Activated B cell treated with CpG ODN at 0.5 μM for 24 hours (primary cell): ENCODE measurements around the gene EPHA6. TPM values are rescaled to one million over a fixed set of nuclear protein-coding genes. Genes with fewer than 3 reads are reported as not detected.
"Not testable (repeated sequence)": the region's sequence is repeated elsewhere in the genome, so short reads cannot be mapped to it uniquely, and the experiment has no call there.

Experiments
- ATAC-seq: fragments of 200-7000 bp; cut with Tn5 transposase; one replicate; pipeline ENCODE4 v1.10.0; 2021; ENCODE audit warnings: low read depth, mild to moderate bottlenecking, moderate library complexity
- CTCF ChIA-PET: fragments of 350-600 bp; sonication (Branson Sonifier 250); formaldehyde crosslinking; loops from one replicate; lab custom pipeline; 2021; ENCODE audit warnings: antibody characterized with exemption; lab: Charles Lee
- POLR2A ChIA-PET: fragments of 350-600 bp; sonication (Branson Sonifier 250); formaldehyde crosslinking; loops from one replicate; lab custom pipeline; 2021; ENCODE audit warnings: antibody characterized with exemption; lab: Charles Lee
- DNase-seq: peaks from one replicate; pipeline ENCODE4 v3.0.0; 2022
- H3K27ac Mint-ChIP-seq: one replicate; pipeline ENCODE4 v1.8.0; 2020; ENCODE audit warnings: mixed read lengths
- H3K27me3 Mint-ChIP-seq: one replicate; pipeline ENCODE4 v1.8.0; 2021; ENCODE audit warnings: mixed read lengths
- H3K36me3 Mint-ChIP-seq: one replicate; pipeline ENCODE4 v1.8.0; 2021; ENCODE audit warnings: low read depth, mixed read lengths
- H3K4me1 Mint-ChIP-seq: one replicate; pipeline ENCODE4 v1.8.0; 2021; ENCODE audit warnings: mixed read lengths
- H3K4me3 Mint-ChIP-seq: one replicate; pipeline ENCODE4 v1.8.0; 2020; ENCODE audit warnings: mild to moderate bottlenecking, mixed read lengths
- H3K9me3 Mint-ChIP-seq: one replicate; pipeline ENCODE4 v1.8.0; 2020; ENCODE audit warnings: mixed read lengths
- intact Hi-C: fragments of 100-400 bp; cut with micrococcal nuclease; formaldehyde crosslinking; loops from one replicate; pipeline ENCODE4 v1.15.1; 2024
- total RNA-seq: library from RNA; stranded (reverse); gene quantifications from 2 replicates; pipeline ENCODE4 v1.2.3, GENCODE V29; 2022
- TF ChIP-seq, protein P1 (sequence below): fragments of 200-600 bp; IDR thresholded peaks from one replicate; pipeline ENCODE4 v1.8.0; 2022; ENCODE audit warnings: antibody characterized with exemption, mild to moderate bottlenecking

Gene EPHA6
- total RNA-seq, 1 donor from 2014 or later: not detected

DNA sequence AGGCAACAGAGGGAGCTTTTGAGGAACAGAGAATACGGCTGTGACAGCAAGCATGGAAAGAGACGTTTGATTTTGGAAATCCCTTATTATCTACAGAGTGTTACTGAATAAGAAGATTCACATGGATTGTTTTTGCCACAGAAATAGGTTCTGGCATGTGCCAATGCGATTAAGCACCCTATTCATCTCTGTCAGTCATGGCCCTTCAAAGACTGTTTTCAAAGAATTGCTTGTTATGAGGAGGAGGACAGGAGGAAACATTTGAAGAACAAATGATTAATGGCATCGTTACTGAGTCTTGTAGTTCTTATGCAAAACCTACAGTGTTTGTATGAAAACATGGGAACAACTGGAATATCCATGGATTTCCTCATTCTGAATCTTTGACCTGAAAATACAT is 86.2 kb downstream of the EPHA6 start:
- H3K4me3 Mint-ChIP-seq: no peak overlapping the region
- H3K27me3 Mint-ChIP-seq: no peaks in the 10 kb centered on the region
- no peak overlapping the region for H3K27ac Mint-ChIP-seq
- no peak for DNase-seq
- intact Hi-C loops: no loop called here
- TF ChIP-seq, protein P1, sequence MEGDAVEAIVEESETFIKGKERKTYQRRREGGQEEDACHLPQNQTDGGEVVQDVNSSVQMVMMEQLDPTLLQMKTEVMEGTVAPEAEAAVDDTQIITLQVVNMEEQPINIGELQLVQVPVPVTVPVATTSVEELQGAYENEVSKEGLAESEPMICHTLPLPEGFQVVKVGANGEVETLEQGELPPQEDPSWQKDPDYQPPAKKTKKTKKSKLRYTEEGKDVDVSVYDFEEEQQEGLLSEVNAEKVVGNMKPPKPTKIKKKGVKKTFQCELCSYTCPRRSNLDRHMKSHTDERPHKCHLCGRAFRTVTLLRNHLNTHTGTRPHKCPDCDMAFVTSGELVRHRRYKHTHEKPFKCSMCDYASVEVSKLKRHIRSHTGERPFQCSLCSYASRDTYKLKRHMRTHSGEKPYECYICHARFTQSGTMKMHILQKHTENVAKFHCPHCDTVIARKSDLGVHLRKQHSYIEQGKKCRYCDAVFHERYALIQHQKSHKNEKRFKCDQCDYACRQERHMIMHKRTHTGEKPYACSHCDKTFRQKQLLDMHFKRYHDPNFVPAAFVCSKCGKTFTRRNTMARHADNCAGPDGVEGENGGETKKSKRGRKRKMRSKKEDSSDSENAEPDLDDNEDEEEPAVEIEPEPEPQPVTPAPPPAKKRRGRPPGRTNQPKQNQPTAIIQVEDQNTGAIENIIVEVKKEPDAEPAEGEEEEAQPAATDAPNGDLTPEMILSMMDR: no peak
- peaks cover 2% of the 10 kb centered on the region for H3K9me3 Mint-ChIP-seq
- ATAC-seq: no peak
- no peaks in the 10 kb centered on the region for H3K36me3 Mint-ChIP-seq
- H3K4me1 Mint-ChIP-seq: no peaks in the 10 kb centered on the region
- ChIA-PET CTCF (no interaction called here), POLR2A (no interaction called here)

GRCh38 chr3:96915445-96915844 is 101.1 kb downstream of the EPHA6 start:
- CTCF ChIA-PET: no interaction called here
- TF ChIP-seq, protein P1: no peak
- DNase-seq (no peak), ATAC-seq (no peak)
- intact Hi-C loops: no loop called here
- POLR2A ChIA-PET: no interaction called here
- H3K36me3 Mint-ChIP-seq: no peaks in the 10 kb centered on the region
- H3K4me1 Mint-ChIP-seq: no peaks in the 10 kb centered on the region
- H3K27ac Mint-ChIP-seq: no peak overlapping the region
- no peak overlapping the region for H3K4me3 Mint-ChIP-seq
- H3K27me3 Mint-ChIP-seq: no peaks in the 10 kb centered on the region
- peaks cover 5% of the 10 kb centered on the region for H3K9me3 Mint-ChIP-seq

GRCh38 chr3:96931119-96931862 is 116.9 kb downstream of the EPHA6 start:
- TF ChIP-seq, protein P1: no peak
- no peak for ATAC-seq
- Mint-ChIP-seq H3K9me3 (peaks cover 24% of the 10 kb centered on the region), H3K27ac (no peak overlapping the region), H3K4me3 (no peak overlapping the region), H3K36me3 (peaks cover 5% of the 10 kb centered on the region), H3K4me1 (no peaks in the 10 kb centered on the region), H3K27me3 (no peaks in the 10 kb centered on the region)
- POLR2A ChIA-PET: no interaction called here
- DNase-seq: no peak
- intact Hi-C loops: no loop called here
- CTCF ChIA-PET: no interaction called here

GRCh38 chr3:96942131-96942530 is 127.7 kb downstream of the EPHA6 start:
- ATAC-seq, H3K36me3 Mint-ChIP-seq, H3K9me3 Mint-ChIP-seq, H3K4me1 Mint-ChIP-seq, CTCF ChIA-PET, intact Hi-C loops, H3K27me3 Mint-ChIP-seq, H3K27ac Mint-ChIP-seq, POLR2A ChIA-PET, H3K4me3 Mint-ChIP-seq, DNase-seq: not testable (repeated sequence)

DNA sequence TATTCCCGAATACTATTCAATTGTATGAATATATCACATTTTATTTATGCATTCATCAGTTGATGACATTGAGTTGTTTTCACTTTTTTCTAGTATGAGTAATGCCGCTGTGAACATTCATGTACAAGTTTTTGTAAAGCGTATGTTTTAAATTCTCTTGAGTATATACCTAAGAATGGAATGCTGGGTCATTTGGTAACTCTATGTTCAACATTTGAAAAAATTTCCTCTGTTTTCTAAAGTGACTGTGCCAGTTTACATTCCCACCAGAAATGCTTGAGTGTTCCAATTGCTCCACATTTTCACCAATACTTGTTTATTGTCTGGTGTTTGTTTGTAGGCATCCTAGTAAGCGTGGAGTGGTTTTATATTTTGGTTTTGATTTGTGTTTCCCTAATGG is 144.5 kb downstream of the EPHA6 start:
- ChIA-PET POLR2A (no interaction called here), CTCF (no interaction called here)
- intact Hi-C loops: no loop called here
- DNase-seq (no peak), ATAC-seq (no peak)
- no peak overlapping the region for H3K4me3 Mint-ChIP-seq
- TF ChIP-seq, protein P1: no peak
- H3K4me1 Mint-ChIP-seq: no peaks in the 10 kb centered on the region
- H3K27me3 Mint-ChIP-seq: no peaks in the 10 kb centered on the region
- H3K27ac Mint-ChIP-seq: no peak overlapping the region
- no peaks in the 10 kb centered on the region for H3K36me3 Mint-ChIP-seq
- no peaks in the 10 kb centered on the region for H3K9me3 Mint-ChIP-seq

DNA sequence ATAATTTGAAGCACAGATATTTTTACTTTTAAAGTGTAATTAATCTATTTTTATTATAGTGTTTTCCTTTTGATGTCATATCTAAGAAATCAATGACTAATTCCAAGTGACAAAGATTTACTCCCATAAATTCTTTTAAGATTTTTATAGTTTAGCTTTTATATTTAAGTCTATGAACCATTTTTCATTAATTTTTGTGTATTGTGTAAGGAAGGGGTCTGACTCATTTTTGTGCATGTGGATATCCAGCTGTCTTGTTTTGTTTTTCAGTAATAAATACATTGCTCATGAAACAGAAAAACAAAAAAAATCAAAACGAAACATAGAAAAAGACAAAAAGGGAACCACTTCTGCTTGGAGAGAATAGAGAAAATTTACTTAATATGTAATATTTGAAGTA is 145.1 kb downstream of the EPHA6 start:
- Mint-ChIP-seq H3K9me3 (no peaks in the 10 kb centered on the region), H3K4me3 (no peak overlapping the region), H3K36me3 (no peaks in the 10 kb centered on the region), H3K27ac (no peak overlapping the region), H3K27me3 (no peaks in the 10 kb centered on the region), H3K4me1 (no peaks in the 10 kb centered on the region)
- intact Hi-C loops: no loop called here
- ChIA-PET CTCF (no interaction called here), POLR2A (no interaction called here)
- TF ChIP-seq, protein P1: no peak
- no peak for ATAC-seq
- no peak for DNase-seq
